GM19193 (cell line): ENCODE data around the gene ALOX5.

Experiments used
- POLR2A ChIP-seq: IDR thresholded peaks from 4 replicates; pipeline ENCODE4 v1.6.1; 2011; ENCODE audit not compliant: insufficient read depth, insufficient read length; ENCODE audit errors: extremely low read depth

The ALOX5 gene

DNA sequence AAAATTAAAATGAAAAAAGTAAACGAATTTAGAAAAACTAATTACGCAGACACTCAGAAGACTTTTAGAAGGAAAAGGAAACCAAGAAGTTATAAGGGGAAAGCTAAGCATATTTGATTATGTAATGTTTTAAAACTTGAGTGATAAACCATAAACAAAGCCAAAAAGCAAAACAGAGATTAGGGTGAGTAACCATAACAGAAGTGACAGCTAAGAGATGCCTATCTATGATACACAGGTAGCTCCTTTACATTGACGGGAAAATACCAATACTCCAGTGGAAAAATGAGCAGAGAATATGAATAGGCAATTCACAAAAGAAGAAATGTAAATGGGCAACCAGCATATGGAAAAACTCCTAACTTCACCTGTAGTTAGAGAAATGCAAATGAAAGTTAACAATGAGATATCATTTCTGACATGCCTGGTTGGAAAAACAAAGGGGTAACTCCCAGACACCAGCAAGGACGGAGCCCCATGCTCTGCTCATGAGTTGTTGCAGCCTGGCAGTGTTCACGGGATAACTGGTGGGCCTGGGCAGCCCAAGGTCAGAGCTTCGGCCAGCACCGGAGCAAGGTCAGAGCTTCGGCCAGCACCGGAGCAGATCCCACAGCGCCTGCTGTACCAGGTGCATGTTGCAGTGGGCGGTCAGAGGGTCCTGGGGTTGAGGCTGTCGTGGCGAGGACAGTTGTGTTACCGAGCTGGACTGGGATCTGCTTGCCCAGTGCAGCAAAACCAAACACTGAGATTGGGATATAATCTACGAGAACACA is 58.9 kb downstream of the ALOX5 start:
- no peak for TF ChIP-seq POLR2A

GRCh38 chr10:45433716-45434469 is 59.9 kb downstream of the ALOX5 start:
- no peak for TF ChIP-seq POLR2A

- no peak for TF ChIP-seq POLR2A
Measured at GRCh38 chr10:45437587-45438465, 63.8 kb downstream of the ALOX5 start.

DNA sequence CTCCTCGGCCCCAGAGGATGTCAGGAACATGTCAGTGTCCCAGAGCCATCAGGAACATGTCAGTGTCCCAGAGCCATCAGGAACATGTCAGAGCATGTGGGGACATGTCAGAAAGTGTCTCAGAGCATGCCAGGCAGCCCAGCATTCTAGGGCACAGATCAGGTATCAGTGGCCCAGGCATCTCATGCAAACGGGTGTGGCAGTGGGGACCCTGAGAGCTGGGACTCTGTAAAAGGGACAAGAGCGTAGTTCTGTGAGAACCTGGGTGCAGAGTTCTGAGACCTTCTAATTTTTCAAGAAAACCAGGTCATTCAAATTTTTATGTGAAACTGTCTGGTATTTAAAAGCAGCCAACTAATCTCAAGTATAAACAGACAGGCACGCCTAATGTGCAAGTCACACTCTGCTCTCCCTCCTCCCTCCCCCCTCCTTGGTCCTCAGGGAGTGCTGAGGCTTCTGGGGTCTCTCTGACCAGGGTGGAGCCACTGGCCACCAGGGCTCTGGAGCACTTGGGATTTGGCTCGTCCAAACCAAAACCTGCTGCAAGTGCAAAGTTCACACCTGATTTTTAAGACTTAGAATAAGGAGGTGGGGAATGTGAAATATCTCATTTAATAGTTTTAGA is 64.6 kb downstream of the ALOX5 start:
- TF ChIP-seq POLR2A = no peak

DNA sequence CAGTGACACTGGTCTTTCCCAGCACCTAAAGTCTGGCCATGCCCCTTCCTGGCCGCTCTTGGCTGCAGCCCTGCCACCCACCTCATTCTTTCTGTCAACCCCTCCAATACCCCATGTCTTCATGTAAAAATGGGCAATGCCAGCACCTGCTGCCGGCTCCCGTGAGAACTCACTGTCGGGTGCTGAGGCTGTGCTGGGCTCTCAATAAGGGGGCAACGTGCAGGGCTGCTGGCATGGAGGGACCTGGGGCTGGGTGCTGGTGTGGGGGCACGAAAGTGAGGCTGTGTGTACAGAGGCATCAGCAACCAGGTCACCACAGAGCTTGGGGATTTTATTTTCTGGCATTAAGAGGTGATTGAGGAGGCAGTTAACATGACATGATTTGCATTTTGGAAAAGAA is 65.3 kb downstream of the ALOX5 start:
- TF ChIP-seq POLR2A = no peak

DNA sequence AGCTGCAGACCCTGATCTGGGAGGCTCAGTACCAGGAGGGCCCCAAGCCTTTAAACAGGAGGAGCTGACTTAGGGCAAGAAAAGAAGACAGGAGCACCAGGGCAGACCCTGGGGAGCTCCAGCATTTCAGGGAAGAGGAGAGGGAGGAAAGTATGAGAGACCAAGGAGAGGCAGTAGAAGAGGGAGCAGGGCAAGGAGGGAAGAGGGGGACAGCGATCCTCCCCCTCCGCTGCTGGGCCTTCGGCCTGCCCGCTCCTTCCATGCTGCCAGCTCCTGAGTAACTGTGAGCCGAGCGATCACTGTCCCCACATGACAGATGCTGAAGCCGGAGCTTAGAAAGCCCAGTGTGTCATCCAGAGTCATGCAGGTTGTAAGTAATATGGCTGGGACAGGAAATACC is 65.9 kb downstream of the ALOX5 start:
- TF ChIP-seq POLR2A = no peak

DNA sequence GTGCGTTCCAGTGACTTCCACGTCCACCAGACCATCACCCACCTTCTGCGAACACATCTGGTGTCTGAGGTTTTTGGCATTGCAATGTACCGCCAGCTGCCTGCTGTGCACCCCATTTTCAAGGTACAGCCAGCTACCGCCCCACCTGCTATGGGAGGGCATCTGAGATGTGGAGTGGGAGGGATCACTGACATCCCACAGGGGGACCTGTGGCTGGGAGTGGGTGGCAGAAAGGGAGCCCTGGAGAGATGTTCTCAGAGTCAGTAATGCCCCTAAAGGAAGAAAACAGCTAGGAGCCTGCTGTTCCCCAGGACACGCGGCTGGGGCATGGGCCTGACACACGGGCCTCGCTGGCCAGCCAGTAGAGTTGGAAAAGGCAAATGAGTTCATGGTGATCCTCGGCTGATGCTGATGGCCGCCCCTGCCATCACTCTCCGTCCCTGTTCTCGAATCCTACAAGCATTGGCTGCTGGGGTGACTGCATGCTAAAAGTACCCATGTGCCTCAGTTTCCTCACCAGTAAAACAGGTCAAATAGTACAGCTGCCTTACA is 66.6 kb downstream of the ALOX5 start:
- no peak for TF ChIP-seq POLR2A

DNA sequence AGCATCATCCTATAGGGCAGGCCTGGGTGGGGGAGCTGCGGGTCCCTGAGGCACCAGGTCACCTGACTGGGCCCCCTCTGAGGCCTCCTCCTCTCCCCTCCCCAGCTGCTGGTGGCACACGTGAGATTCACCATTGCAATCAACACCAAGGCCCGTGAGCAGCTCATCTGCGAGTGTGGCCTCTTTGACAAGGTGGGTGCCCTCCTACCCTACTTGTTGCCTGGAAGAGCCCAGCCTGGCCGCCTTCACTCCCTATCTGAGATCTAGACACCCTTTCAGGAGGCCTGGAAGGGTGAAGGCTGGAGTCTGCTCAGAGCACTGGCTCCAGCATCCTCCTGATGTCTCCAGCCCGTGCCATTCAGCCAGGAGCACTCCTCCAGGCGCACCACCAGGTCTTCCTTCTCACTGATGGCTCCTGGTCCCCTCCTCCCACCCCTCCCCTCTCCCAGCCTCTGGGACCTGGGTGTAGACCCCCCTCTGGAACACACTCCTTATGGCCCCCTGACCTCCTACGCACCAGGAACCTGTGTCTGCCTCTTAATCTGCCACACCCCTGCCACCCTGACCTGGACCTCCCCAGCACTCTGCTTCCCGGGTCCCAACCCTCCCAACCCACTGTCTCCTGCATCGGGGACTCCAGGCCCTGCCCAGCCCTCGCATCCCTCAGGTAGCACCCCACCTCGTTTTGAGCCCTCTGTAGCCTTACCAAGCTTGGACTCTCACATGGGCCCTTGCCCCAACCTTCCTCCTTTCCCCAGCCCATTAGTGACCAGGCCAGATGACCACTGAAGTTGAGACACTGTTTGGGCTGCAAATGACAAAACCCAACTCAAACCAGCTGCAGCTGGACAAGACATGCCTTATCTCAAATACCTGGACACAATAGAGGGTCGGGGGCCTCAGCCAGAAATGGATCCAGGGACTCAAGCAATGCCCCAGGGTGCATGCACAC is 67.5 kb downstream of the ALOX5 start:
- no peak for TF ChIP-seq POLR2A

- no peak for TF ChIP-seq POLR2A
Measured at GRCh38 chr10:45442251-45442650, 68.2 kb downstream of the ALOX5 start.

GRCh38 chr10:45442662-45443061 is 68.6 kb downstream of the ALOX5 start:
- no peak for TF ChIP-seq POLR2A

DNA sequence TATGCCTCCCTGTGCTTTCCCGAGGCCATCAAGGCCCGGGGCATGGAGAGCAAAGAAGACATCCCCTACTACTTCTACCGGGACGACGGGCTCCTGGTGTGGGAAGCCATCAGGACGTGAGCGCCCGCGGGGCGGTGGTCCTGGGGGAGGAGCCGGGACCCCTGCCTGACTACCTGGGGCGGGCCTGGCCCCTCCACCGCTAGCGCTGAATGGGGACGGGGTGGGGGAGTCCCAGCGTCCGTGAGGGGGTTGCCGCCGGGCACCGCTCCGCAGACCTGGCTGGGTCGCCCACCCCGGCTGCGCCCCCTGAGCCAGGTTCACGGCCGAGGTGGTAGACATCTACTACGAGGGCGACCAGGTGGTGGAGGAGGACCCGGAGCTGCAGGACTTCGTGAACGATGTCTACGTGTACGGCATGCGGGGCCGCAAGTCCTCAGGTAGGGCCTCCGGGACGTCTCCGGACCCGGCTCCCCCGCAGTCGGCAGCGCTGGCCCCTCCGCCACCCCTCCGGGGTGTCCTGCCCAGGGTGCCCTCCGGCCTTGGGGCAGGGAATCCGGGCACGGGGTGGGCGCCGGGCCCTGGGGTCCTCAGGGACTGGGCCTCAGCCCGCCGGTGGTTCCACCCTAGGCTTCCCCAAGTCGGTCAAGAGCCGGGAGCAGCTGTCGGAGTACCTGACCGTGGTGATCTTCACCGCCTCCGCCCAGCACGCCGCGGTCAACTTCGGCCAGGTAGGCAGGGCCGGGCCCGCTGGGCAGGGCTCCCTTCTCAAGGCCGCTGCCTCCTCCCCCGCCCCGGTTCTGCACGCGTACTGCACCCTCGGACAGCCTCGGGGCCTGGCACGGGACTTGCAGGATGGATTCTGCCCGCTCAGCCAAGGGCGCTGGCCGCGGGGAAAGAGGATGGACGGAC is 69.3 kb downstream of the ALOX5 start:
- TF ChIP-seq POLR2A = no peak

- no peak for TF ChIP-seq POLR2A
Measured at GRCh38 chr10:45444022-45444421, 70.0 kb downstream of the ALOX5 start.
